OCI-LY3 (cell line): ENCODE results near the gene CD3G.

Source experiments
- H2AFZ ChIP-seq: fragments of 200-600, 300-600 bp; shearing (Covaris generic); 2 replicates; pipeline ENCODE4 v1.6.0; 2014; ENCODE audit warnings: antibody characterized with exemption, low read depth, low read length
- H3K27ac ChIP-seq: fragments of 200-600, 300-600 bp; sonication (generic); 2 replicates; pipeline ENCODE4 v1.5.1; 2014; ENCODE audit warnings: mild to moderate bottlenecking, low read length, moderate library complexity, mixed read lengths
- H3K27me3 ChIP-seq: fragments of 200-600, 300-600 bp; sonication (generic); 2 replicates; pipeline ENCODE4 v1.6.1; 2014; ENCODE audit warnings: low read depth, low read length, mixed read lengths
- H3K36me3 ChIP-seq: fragments of 200-600, 300-600 bp; sonication (generic); replicated peaks from 2 replicates; pipeline ENCODE3; 2014; ENCODE audit warnings: low read depth, low read length, mixed read lengths
- H3K4me1 ChIP-seq: fragments of 300-600, 200-600 bp; sonication (generic); 2 replicates; pipeline ENCODE4 v1.6.1; 2014; ENCODE audit warnings: low read length, mixed read lengths
- H3K4me2 ChIP-seq: fragments of 200-600, 300-600 bp; sonication (generic); 2 replicates; pipeline ENCODE4 v1.6.1; 2014; ENCODE audit warnings: low read length, mixed read lengths
- H3K4me3 ChIP-seq: fragments of 300-600, 200-600 bp; sonication (generic); 2 replicates; pipeline ENCODE4 v1.5.1; 2014; ENCODE audit warnings: antibody characterized with exemption, mild to moderate bottlenecking, low read length, moderate library complexity
- H3K79me2 ChIP-seq: fragments of 300-600, 200-600 bp; shearing (Covaris generic); 2 replicates; pipeline ENCODE4 v1.6.1; 2014; ENCODE audit warnings: mild to moderate bottlenecking, low read length, mixed read lengths
- H3K9ac ChIP-seq: fragments of 300-600, 200-600 bp; shearing (Covaris generic); 2 replicates; pipeline ENCODE4 v1.6.0; 2014; ENCODE audit warnings: mild to moderate bottlenecking, low read length, moderate library complexity
- H3K9me3 ChIP-seq: fragments of 200-600, 300-600 bp; shearing (Covaris generic); 2 replicates; pipeline ENCODE4 v1.6.1; 2014; ENCODE audit warnings: low read length, mixed read lengths; ENCODE audit not compliant: insufficient read depth
- H4K20me1 ChIP-seq: fragments of 200-600, 300-600 bp; sonication (generic); 2 replicates; pipeline ENCODE4 v1.6.1; 2016; ENCODE audit warnings: low read length, mixed read lengths; ENCODE audit not compliant: insufficient read depth
- EZH2phosphoT487 ChIP-seq: fragments of 200-600 bp; shearing (Covaris generic); IDR thresholded peaks from 2 replicates; pipeline ENCODE4 v1.6.1; 2018; ENCODE audit warnings: antibody characterized with exemption, mixed run types, low read depth
- TF ChIP-seq, protein P1 (sequence below): fragments of 200-600, 300-600 bp; sonication (generic); IDR thresholded peaks from 2 replicates; pipeline ENCODE4 v1.5.1; 2014; ENCODE audit warnings: antibody characterized with exemption, low read length, low read depth

The CD3G gene

DNA sequence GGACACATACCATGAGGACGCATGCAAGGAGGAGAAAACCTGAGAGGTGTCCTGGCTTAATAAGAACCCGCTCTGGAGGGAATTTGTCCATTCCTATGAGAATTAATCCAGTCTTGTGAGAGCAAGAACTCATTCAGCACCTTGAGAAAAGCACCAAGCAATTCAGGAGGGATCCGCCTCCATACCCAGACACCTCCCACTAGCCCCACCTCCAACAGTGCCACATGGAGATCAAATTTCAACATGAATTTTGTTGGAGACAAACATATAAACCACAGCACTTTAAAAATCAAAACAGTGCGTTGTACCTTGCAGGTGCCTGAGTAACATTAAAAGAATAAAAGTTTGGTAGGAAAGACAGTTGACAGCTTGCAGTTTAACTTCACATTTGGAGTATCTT, 26.6 kb downstream of the CD3G start:
- Histone ChIP-seq H3K79me2 (no peaks in the 10 kb centered on the region), H4K20me1 (no peaks in the 10 kb centered on the region), H3K9ac (no peak overlapping the region), H2AFZ (no peak overlapping the region), H3K4me1 (no peaks in the 10 kb centered on the region), H3K27ac (no peak overlapping the region), H3K9me3 (no peaks in the 10 kb centered on the region), H3K27me3 (no peaks in the 10 kb centered on the region), H3K36me3 (peaks cover 56% of the 10 kb centered on the region), H3K4me2 (no peak overlapping the region), H3K4me3 (no peak overlapping the region)
- TF ChIP-seq EZH2phosphoT487, result no peak
- TF ChIP-seq, protein P1, sequence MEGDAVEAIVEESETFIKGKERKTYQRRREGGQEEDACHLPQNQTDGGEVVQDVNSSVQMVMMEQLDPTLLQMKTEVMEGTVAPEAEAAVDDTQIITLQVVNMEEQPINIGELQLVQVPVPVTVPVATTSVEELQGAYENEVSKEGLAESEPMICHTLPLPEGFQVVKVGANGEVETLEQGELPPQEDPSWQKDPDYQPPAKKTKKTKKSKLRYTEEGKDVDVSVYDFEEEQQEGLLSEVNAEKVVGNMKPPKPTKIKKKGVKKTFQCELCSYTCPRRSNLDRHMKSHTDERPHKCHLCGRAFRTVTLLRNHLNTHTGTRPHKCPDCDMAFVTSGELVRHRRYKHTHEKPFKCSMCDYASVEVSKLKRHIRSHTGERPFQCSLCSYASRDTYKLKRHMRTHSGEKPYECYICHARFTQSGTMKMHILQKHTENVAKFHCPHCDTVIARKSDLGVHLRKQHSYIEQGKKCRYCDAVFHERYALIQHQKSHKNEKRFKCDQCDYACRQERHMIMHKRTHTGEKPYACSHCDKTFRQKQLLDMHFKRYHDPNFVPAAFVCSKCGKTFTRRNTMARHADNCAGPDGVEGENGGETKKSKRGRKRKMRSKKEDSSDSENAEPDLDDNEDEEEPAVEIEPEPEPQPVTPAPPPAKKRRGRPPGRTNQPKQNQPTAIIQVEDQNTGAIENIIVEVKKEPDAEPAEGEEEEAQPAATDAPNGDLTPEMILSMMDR, result no peak

DNA sequence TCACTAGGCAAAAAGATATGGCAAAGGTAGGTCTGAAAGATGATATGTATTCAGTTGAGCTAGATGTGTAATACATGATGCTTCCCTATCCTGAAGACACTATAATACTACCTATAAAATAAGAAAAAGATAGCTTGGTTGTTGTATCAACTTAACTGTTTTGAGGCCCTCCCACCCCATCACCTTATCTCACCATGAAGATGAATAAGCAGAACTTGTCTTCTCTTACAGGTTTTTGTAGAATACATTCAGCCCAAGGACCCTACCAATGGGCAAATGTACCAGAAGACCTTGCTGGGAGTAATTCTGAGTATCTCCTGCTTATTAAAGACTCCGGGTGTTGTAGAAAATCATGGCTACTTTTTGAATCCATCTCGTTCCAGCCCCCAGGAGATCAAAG, 29.1 kb downstream of the CD3G start:
- no peaks in the 10 kb centered on the region for H3K9me3 ChIP-seq
- H3K4me3 ChIP-seq, result no peak overlapping the region
- H2AFZ ChIP-seq, result no peak overlapping the region
- H3K9ac ChIP-seq, result no peak overlapping the region
- H3K79me2 ChIP-seq, result no peaks in the 10 kb centered on the region
- no peaks in the 10 kb centered on the region for H3K4me1 ChIP-seq
- H4K20me1 ChIP-seq, result no peaks in the 10 kb centered on the region
- H3K27ac ChIP-seq, result no peak overlapping the region
- TF ChIP-seq, protein P1, result no peak
- TF ChIP-seq EZH2phosphoT487, result no peak
- H3K4me2 ChIP-seq, result no peak overlapping the region
- peaks cover 61% of the 10 kb centered on the region for H3K36me3 ChIP-seq
- H3K27me3 ChIP-seq, result no peaks in the 10 kb centered on the region

DNA sequence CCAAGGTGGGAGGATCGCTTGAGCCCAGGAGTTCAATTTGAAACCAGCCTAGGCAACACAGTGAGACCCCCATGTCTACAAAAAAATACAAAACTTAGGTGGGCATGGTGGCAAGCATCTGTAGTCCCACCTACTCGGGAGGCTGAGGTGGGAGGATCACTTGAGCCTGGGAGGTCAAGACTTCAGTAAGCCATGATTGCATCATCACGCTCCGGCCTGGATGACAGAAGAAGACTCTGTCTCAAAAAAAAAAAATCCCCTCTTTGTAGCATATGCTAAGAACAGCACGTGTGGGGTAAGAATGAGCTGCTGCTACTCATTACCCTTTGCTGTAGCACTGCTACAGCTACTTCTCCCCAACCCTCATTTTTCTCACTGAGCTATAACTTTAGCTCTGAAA, 29.7 kb downstream of the CD3G start:
- TF ChIP-seq EZH2phosphoT487, result no peak
- TF ChIP-seq, protein P1, result no peak
- Histone ChIP-seq H2AFZ (no peak overlapping the region), H3K36me3 (peaks cover 61% of the 10 kb centered on the region)

DNA sequence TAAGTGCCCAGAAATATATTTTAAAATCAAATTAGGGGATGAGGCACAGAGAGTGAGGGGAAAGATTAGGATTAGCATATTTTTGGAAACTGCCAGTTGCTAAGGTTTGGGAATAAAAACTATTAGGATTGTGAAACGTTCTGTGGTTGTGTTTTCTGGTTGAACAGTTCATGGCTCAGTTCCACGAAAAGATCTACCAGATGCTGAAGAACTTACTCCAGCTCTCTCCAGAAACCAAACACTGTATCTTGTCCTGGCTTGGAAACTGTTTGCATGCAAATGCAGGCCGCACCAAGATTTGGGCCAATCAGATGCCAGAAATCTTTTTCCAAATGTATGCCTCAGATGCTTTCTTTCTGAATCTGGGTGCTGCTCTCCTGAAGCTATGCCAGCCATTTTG, 30.6 kb downstream of the CD3G start:
- Histone ChIP-seq H3K27ac (no peak overlapping the region), H2AFZ (no peak overlapping the region), H3K9ac (no peak overlapping the region), H4K20me1 (no peaks in the 10 kb centered on the region), H3K4me3 (no peak overlapping the region), H3K79me2 (no peaks in the 10 kb centered on the region), H3K4me1 (no peaks in the 10 kb centered on the region), H3K9me3 (no peaks in the 10 kb centered on the region), H3K4me2 (no peak overlapping the region), H3K27me3 (no peaks in the 10 kb centered on the region), H3K36me3 (peaks cover 62% of the 10 kb centered on the region)
- no peak for TF ChIP-seq EZH2phosphoT487
- TF ChIP-seq, protein P1, result no peak

More for the DNA sequence above, 29.7 kb downstream of the CD3G start:
- Histone ChIP-seq H3K9me3 (no peaks in the 10 kb centered on the region), H3K27ac (no peak overlapping the region), H4K20me1 (no peaks in the 10 kb centered on the region), H3K4me1 (no peaks in the 10 kb centered on the region), H3K9ac (no peak overlapping the region), H3K4me2 (no peak overlapping the region), H3K4me3 (no peak overlapping the region), H3K79me2 (no peaks in the 10 kb centered on the region), H3K27me3 (no peaks in the 10 kb centered on the region)
